Lower lobe of right lung (tissue), 2 donors: ENCODE measurements around the gene KIAA1614. TPM values are rescaled to one million over a fixed set of nuclear protein-coding genes. Genes with fewer than 3 reads are reported as not detected.

Experiments used
- ATAC-seq, 2 donors: fragments of 200-7000 bp; cut with Tn5 transposase; one replicate each; pipeline ENCODE4 v1.9.1; 2020 to 2022; ENCODE audit warnings: mild to moderate bottlenecking in 2 of 2, moderate library complexity in 2 of 2
- DNase-seq: peaks from one replicate; pipeline ENCODE4 v3.0.0-alpha.2; 2020
- H3K27ac ChIP-seq: fragments of 200-600 bp; one replicate; pipeline ENCODE4 v1.8.0; 2022
- H3K27me3 ChIP-seq: fragments of 200-600 bp; one replicate; pipeline ENCODE4 v1.8.0; 2022; ENCODE audit warnings: low read depth
- H3K36me3 ChIP-seq: fragments of 200-600 bp; one replicate; pipeline ENCODE4 v1.8.0; 2022; ENCODE audit warnings: mild to moderate bottlenecking
- H3K4me1 ChIP-seq: fragments of 200-600 bp; one replicate; pipeline ENCODE4 v1.8.0; 2022
- H3K4me3 ChIP-seq: fragments of 200-600 bp; one replicate; pipeline ENCODE4 v1.8.0; 2022; ENCODE audit warnings: mild to moderate bottlenecking
- H3K9me3 ChIP-seq: fragments of 200-600 bp; one replicate; pipeline ENCODE4 v1.8.0; 2022
- CTCF ChIP-seq: fragments of 200-600 bp; IDR thresholded peaks from one replicate; pipeline ENCODE4 v1.8.0; 2022; ENCODE audit warnings: antibody characterized with exemption, mild to moderate bottlenecking
- intact Hi-C: fragments of 100-400 bp; cut with DNase I; formaldehyde crosslinking; loops from one replicate; pipeline ENCODE4 v1.11.0; 2022
- total RNA-seq: library from RNA; stranded (reverse); fragmentation: NEBNext Ultra II Directional; extraction: Animal tissue kit (Norgen Biotek cat#: 25700); gene quantifications from one replicate; pipeline ENCODE4 v1.2.1, GENCODE V29; 2021
- donor health status: DM: no; HTN: yes; CAD: no; lungs with severe emphysema.

The KIAA1614 gene
- total RNA-seq, 1 donor from 2014 or later: 4.1 TPM

GRCh38 chr1:180932378-180932777 is 19.7 kb downstream of the KIAA1614 start:
- H3K27me3 ChIP-seq: no peaks in the 10 kb centered on the region
- TF ChIP-seq CTCF: no peak
- no peak overlapping the region for H3K27ac ChIP-seq
- H3K4me1 ChIP-seq: peaks cover 7% of the 10 kb centered on the region
- H3K36me3 ChIP-seq: peaks cover 25% of the 10 kb centered on the region
- ATAC-seq (no peak), DNase-seq (no peak)
- intact Hi-C loops: no loop called here
- H3K4me3 ChIP-seq: no peak overlapping the region
- no peaks in the 10 kb centered on the region for H3K9me3 ChIP-seq

DNA sequence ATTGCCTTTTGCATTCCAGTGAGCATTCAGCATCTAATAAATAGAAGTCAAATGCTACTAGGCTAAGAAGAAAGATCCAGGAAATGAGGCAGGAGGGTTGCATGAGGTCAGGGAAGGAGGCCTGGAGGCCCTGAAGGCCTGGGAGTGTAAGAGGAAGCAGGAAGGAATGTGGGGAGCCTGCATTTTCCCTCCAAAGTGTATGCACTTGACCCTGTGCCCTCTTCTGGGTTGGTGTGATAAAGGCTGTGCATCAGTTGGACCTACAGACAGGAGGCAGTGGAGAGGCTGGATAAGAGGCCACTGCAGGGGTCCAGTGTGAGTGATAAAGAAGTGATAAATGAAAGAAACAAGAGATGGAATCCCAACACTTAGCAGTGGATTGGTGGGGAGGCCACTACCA is 20.4 kb downstream of the KIAA1614 start:
- intact Hi-C loops: no loop called here
- H3K27me3 ChIP-seq: no peaks in the 10 kb centered on the region
- H3K4me3 ChIP-seq: no peak overlapping the region
- TF ChIP-seq CTCF: no peak
- peaks cover 25% of the 10 kb centered on the region for H3K36me3 ChIP-seq
- H3K9me3 ChIP-seq: no peaks in the 10 kb centered on the region
- DNase-seq (no peak), ATAC-seq (no peak)
- peaks cover 3% of the 10 kb centered on the region for H3K4me1 ChIP-seq
- H3K27ac ChIP-seq: no peak overlapping the region

DNA sequence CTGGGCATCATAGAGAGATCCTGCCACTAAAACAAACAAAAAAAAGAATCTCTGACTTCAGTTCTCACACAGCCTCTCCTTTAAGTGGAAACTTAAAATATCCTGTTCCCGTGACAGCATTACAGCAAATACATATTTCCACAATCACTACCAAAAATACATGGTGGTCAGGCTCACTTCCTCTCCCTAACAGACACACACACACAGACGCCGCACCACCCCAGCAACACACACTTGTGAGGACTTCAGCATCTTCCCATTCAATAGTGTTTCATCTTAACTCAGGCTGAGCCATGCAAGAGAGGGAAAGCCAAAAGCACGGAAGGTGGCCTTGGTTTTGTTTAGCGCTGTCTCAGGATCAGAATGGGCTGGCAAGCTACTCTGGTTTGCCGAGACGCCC is 21.9 kb downstream of the KIAA1614 start:
- H3K36me3 ChIP-seq: peaks cover 25% of the 10 kb centered on the region
- intact Hi-C loops: no loop called here
- H3K27me3 ChIP-seq: no peaks in the 10 kb centered on the region
- TF ChIP-seq CTCF: no peak
- DNase-seq: no peak
- H3K4me1 ChIP-seq: no peaks in the 10 kb centered on the region
- ATAC-seq: no peak
- no peak overlapping the region for H3K4me3 ChIP-seq
- no peak overlapping the region for H3K27ac ChIP-seq
- H3K9me3 ChIP-seq: no peaks in the 10 kb centered on the region

GRCh38 chr1:180935326-180936109 is 22.8 kb downstream of the KIAA1614 start:
- Histone ChIP-seq H3K9me3 (no peaks in the 10 kb centered on the region), H3K4me3 (no peak overlapping the region), H3K27ac (no peak overlapping the region), H3K36me3 (peaks cover 25% of the 10 kb centered on the region), H3K27me3 (no peaks in the 10 kb centered on the region), H3K4me1 (no peaks in the 10 kb centered on the region)
- ATAC-seq (no peak), DNase-seq (no peak)
- TF ChIP-seq CTCF: no peak
- intact Hi-C loops: no loop called here

DNA sequence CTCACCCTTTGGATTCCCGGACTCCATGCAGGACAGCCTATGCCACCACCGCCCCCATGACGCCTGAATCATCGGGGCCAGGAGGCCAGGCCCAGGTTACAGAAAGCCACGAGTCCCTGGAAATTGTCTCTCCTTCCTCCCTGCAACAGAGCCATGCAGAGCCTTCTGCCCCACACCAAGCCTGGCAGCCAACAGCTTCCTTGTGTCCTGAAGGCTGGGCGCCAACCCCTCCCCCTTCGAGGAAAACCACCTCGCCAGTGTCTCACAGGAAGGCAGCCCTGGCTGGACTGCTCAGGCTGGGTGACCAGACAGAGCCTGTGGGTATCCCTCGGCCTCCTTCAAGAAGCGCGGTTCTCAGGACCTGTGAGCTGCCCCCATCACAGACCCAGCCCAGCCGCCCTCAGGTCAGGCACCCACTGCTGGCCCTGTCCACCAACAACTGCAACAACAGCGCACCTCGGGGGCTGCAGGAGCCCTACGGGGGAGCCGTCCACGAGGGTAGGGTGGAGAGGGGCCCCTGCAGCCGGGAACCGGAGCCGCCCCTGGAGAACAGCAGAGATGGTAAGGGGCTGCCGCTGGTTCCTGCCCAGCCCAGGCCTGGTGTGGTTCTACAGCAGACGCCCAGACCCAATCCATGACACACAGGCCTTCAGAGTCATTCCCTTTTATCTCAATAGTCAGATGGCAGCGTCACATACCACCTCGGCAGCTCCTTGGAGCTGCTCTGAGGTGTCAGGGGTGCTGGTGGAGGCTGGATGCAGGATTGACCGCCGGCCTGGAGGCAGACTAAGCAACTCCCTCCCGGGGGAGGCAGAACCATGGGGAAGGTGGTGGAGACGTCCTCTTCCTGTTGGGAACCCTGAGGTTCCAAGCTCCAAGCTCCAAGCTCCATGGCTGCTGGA is 23.7 kb downstream of the KIAA1614 start:
- DNase-seq: no peak
- H3K9me3 ChIP-seq: no peaks in the 10 kb centered on the region
- ATAC-seq: no peak
- H3K36me3 ChIP-seq: peaks cover 29% of the 10 kb centered on the region
- H3K4me1 ChIP-seq: no peaks in the 10 kb centered on the region
- intact Hi-C loops: no loop called here
- no peaks in the 10 kb centered on the region for H3K27me3 ChIP-seq
- no peak for TF ChIP-seq CTCF
- no peak overlapping the region for H3K4me3 ChIP-seq
- no peak overlapping the region for H3K27ac ChIP-seq
